ENCODE data around the gene DDAH2. TPM values are rescaled to one million over a fixed set of nuclear protein-coding genes. Genes with fewer than 3 reads are reported as not detected.

The DDAH2 gene
- total RNA-seq, 1 donor from 2014 or later = 150 TPM

DNA sequence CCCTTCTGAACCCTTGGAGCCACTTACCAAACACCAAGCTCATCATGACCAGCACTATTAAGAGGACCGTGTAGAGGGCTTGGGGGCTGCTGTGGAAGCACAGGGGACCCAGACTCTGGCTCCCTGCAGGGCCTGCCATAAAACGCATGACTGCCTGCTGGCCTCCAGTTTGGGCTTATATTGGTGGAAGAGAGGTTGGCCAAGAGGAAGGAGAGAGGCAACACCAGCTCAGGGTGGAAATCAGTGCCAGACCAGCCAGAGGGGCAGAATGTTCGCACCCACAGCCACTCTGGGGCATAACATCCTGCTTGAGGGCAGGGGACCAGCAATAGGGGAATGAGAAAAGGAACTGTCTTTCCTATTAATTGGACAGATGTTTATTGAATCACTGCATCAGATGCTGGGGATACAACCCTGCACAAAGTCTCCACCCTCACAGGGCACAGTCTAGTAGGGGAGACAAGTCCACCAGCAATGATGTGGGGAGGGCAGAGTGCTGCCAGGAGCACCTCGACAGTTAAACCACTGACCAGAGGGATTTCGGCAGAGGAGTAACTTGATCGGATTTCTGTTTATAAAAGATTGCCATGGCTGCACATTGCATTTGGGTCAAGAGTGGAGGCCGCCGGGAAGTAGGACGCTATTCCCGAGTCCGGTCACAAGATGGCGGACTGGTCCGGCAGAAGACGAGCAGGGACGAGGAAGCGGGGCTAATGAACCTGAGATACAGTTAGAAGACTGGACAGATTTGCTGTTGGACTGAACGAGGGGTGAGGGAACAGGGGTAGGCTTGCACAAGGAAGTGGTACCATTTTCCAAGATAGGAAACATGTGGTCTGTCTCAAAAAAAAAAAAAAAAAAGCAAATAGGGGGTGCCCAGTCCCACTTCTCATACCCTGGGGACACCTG is 48.6 kb downstream of the DDAH2 start, which contains the start of gene LY6G5C:
TSS of gene LY6G5C (minus strand) at position 842 of the 909 bp plus-strand sequence. CDS start at position 148, 694 bp downstream.
- H3K27me3 ChIP-seq = no peaks in the 10 kb centered on the region
- TF ChIP-seq, protein P1, sequence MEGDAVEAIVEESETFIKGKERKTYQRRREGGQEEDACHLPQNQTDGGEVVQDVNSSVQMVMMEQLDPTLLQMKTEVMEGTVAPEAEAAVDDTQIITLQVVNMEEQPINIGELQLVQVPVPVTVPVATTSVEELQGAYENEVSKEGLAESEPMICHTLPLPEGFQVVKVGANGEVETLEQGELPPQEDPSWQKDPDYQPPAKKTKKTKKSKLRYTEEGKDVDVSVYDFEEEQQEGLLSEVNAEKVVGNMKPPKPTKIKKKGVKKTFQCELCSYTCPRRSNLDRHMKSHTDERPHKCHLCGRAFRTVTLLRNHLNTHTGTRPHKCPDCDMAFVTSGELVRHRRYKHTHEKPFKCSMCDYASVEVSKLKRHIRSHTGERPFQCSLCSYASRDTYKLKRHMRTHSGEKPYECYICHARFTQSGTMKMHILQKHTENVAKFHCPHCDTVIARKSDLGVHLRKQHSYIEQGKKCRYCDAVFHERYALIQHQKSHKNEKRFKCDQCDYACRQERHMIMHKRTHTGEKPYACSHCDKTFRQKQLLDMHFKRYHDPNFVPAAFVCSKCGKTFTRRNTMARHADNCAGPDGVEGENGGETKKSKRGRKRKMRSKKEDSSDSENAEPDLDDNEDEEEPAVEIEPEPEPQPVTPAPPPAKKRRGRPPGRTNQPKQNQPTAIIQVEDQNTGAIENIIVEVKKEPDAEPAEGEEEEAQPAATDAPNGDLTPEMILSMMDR (IDR thresholded peaks at IDR 0.05) = peak; percentile 81 to 83 (median 82)
- H3K4me1 ChIP-seq = peaks cover 2 to 5% of the 10 kb centered on the region in 2 donors
- peak within 1 kb of the TSS; percentile 62 to 86 for H3K4me3 ChIP-seq
- H3K9me3 ChIP-seq = no peaks in the 10 kb centered on the region
- peak; percentile 47 to 91 for DNase-seq (ENCODE audit: low spot score in 2 of 2)
- peaks cover 0 to 2% of the 10 kb centered on the region in 2 donors for H3K36me3 ChIP-seq
- intact Hi-C loops (cut with DNase I) = loop anchor here (1.0 to 5.0 kb wide), 5 partner anchors 48 to 272 kb away; partner anchors contain the start of genes DDAH2 and NEU1
- H3K27ac ChIP-seq = peak within 1 kb of the TSS; percentile 62 to 64

- no peaks in the 10 kb centered on the region for H3K9me3 ChIP-seq
- TF ChIP-seq, protein P1 (IDR thresholded peaks at IDR 0.05) = no peak
- no peak overlapping the region for H3K27ac ChIP-seq
- H3K36me3 ChIP-seq = peaks cover 4 to 8% of the 10 kb centered on the region in 2 donors
- no peak overlapping the region for H3K4me3 ChIP-seq
- H3K4me1 ChIP-seq = peaks cover 2 to 5% of the 10 kb centered on the region in 2 donors
- no peaks in the 10 kb centered on the region for H3K27me3 ChIP-seq
- intact Hi-C loops (cut with DNase I) = no loop called here
- DNase-seq (ENCODE audit: low spot score in 2 of 2) = no peak
Observed at GRCh38 chr6:31677955-31678354, 51.1 kb downstream of the DDAH2 start.

Other genes with a start within 250 kb of the DDAH2 start
- gene MICB, start 231.2 kb downstream of the DDAH2 start, total RNA-seq = 0.11 TPM
- gene MCCD1, start 200.3 kb downstream of the DDAH2 start, total RNA-seq = not detected
- 134 TPM for gene DDX39B, start 187.3 kb downstream of the DDAH2 start, total RNA-seq
- gene ATP6V1G2, start 182.7 kb downstream of the DDAH2 start, total RNA-seq = not detected
- 71.5 TPM for gene NFKBIL1, start 181.7 kb downstream of the DDAH2 start, total RNA-seq
- gene LTA, start 157.0 kb downstream of the DDAH2 start, total RNA-seq = not detected
- gene TNF, start 153.7 kb downstream of the DDAH2 start, total RNA-seq = 11.5 TPM
- gene LTB, start 146.9 kb downstream of the DDAH2 start, total RNA-seq = not detected
- gene LST1, start 143.0 kb downstream of the DDAH2 start, total RNA-seq = 21.4 TPM
- not detected for gene NCR3, start 136.3 kb downstream of the DDAH2 start, total RNA-seq
- gene AIF1, start 114.1 kb downstream of the DDAH2 start, total RNA-seq = 1.7 TPM
- gene PRRC2A, start 108.6 kb downstream of the DDAH2 start, total RNA-seq = 171 TPM
- gene BAG6, start 76.6 kb downstream of the DDAH2 start, total RNA-seq = 255 TPM
- gene APOM, start 73.4 kb downstream of the DDAH2 start, total RNA-seq = not detected
- gene C6orf47, start 68.5 kb downstream of the DDAH2 start, total RNA-seq = 20.9 TPM
- 9.8 TPM for gene GPANK1, start 64.3 kb downstream of the DDAH2 start, total RNA-seq
- gene CSNK2B, start 63.2 kb downstream of the DDAH2 start, total RNA-seq = 148 TPM
- gene LY6G5B, start 59.3 kb downstream of the DDAH2 start, total RNA-seq = 24.1 TPM
- 0.96 TPM for gene LY6G5C, start 48.2 kb downstream of the DDAH2 start, total RNA-seq
- gene ABHD16A, start 26.0 kb downstream of the DDAH2 start, total RNA-seq = 28.0 TPM
- gene LY6G6F, start 22.4 kb downstream of the DDAH2 start, total RNA-seq = not detected
- not detected for gene LY6G6D, start 14.0 kb downstream of the DDAH2 start, total RNA-seq
- gene LY6G6C, start 7.6 kb downstream of the DDAH2 start, total RNA-seq = not detected
- not detected for gene MPIG6B, start 5.9 kb downstream of the DDAH2 start, total RNA-seq
- gene CLIC1, start 7.2 kb upstream of the DDAH2 start, total RNA-seq = 281 TPM
- 17.7 TPM for gene MSH5, start 10.7 kb upstream of the DDAH2 start, total RNA-seq
- not detected for gene SAPCD1, start 33.4 kb upstream of the DDAH2 start, total RNA-seq
- gene VWA7, start 48.0 kb upstream of the DDAH2 start, total RNA-seq = not detected
- gene VARS1, start 66.5 kb upstream of the DDAH2 start, total RNA-seq = 48.3 TPM
- gene LSM2, start 77.7 kb upstream of the DDAH2 start, total RNA-seq = 61.3 TPM
- not detected for gene HSPA1L, start 86.0 kb upstream of the DDAH2 start, total RNA-seq
- gene HSPA1A, start 86.2 kb upstream of the DDAH2 start, total RNA-seq = 288 TPM
- 613 TPM for gene HSPA1B, start 98.4 kb upstream of the DDAH2 start, total RNA-seq
- gene NEU1, start 133.5 kb upstream of the DDAH2 start, total RNA-seq = 21.6 TPM
- not detected for gene SLC44A4, start 149.7 kb upstream of the DDAH2 start, total RNA-seq
- gene EHMT2, start 168.4 kb upstream of the DDAH2 start, total RNA-seq = 39.5 TPM
- gene ZBTB12, start 172.8 kb upstream of the DDAH2 start, total RNA-seq = 7.3 TPM
- 18.6 TPM for gene C2, start 198.4 kb upstream of the DDAH2 start, total RNA-seq
- 132 TPM for gene CFB, start 216.8 kb upstream of the DDAH2 start, total RNA-seq
- gene NELFE, start 229.7 kb upstream of the DDAH2 start, total RNA-seq = 208 TPM
- gene SKIC2, start 229.9 kb upstream of the DDAH2 start, total RNA-seq = 77.4 TPM
- 18.0 TPM for gene DXO, start 242.8 kb upstream of the DDAH2 start, total RNA-seq